Panc1 (cell line): ENCODE data around the gene R3HDM4. TPM values are rescaled to one million over a fixed set of nuclear protein-coding genes. Genes with fewer than 3 reads are reported as not detected.

Source experiments
- ATAC-seq: fragments of 200-7000 bp; cut with Tn5 transposase; 2 replicates; pipeline ENCODE4 v1.9.1; 2020; ENCODE audit warnings: mild to moderate bottlenecking, moderate library complexity
- BruUV-seq: library from RNA; stranded (reverse); fragments of 400-500 nt; replicated peaks from 2 replicates; lab custom pipeline; 2021; lab: Mats Ljungman, UMichigan
- CTCF ChIA-PET: fragments of 300-600 bp; sonication (Branson Sonifier 250); formaldehyde crosslinking; loops from one replicate; lab custom pipeline; 2022; ENCODE audit warnings: antibody characterized with exemption; lab: Charles Lee
- POLR2A ChIA-PET: fragments of 300-600 bp; sonication (Branson Sonifier 250); formaldehyde crosslinking; loops from one replicate; lab custom pipeline; 2022; ENCODE audit warnings: antibody characterized with exemption; lab: Charles Lee
- DNase-seq: peaks from one replicate; pipeline ENCODE4 v3.0.0-alpha.2; 2010; ENCODE audit warnings: low read depth, low spot score
- H3K27ac ChIP-seq: 2 replicates; pipeline ENCODE4 v1.5.1; 2011; ENCODE audit warnings: mild to moderate bottlenecking, low read length, inconsistent platforms
- H3K27me3 ChIP-seq: fragments of 200-500 bp; sonication (Bioruptor generic); 2 replicates; pipeline ENCODE4 v1.6.0; 2014; ENCODE audit warnings: low read length, inconsistent platforms; ENCODE audit not compliant: control insufficient read depth, insufficient read depth
- H3K36me3 ChIP-seq: fragments of 200-500 bp; sonication (Bioruptor generic); 2 replicates; pipeline ENCODE4 v1.5.1; 2014; ENCODE audit warnings: inconsistent platforms, mild to moderate bottlenecking, low read length, moderate library complexity; ENCODE audit not compliant: control insufficient read depth, insufficient read depth
- H3K4me1 ChIP-seq: 2 replicates; pipeline ENCODE4 v1.5.1; 2011; ENCODE audit warnings: inconsistent platforms, mild to moderate bottlenecking, low read length, moderate library complexity; ENCODE audit not compliant: control insufficient read depth, insufficient read depth
- H3K4me3 ChIP-seq, 2 experiments: 2 replicates each; pipeline ENCODE4 v1.5.1; 2011 to 2012; ENCODE audit warnings: low read depth in 2 of 2, low read length in 2 of 2, mild to moderate bottlenecking in 2 of 2, inconsistent platforms in 1 of 2, moderate library complexity in 1 of 2
- H3K9me3 ChIP-seq: fragments of 200-500 bp; sonication (Bioruptor generic); 2 replicates; pipeline ENCODE4 v1.5.1; 2014; ENCODE audit warnings: low read depth, mild to moderate bottlenecking, inconsistent platforms, low read length, moderate library complexity; ENCODE audit not compliant: control insufficient read depth, insufficient read depth
- POLR2AphosphoS5 ChIP-seq: IDR thresholded peaks from 2 replicates; pipeline ENCODE4 v1.6.1; 2012; ENCODE audit warnings: mild to moderate bottlenecking, low read depth, low read length, moderate library complexity
- SIN3A ChIP-seq: IDR thresholded peaks from 2 replicates; pipeline ENCODE4 v1.6.1; 2012; ENCODE audit warnings: low read depth, mild to moderate bottlenecking, low read length, moderate library complexity, borderline replicate concordance; ENCODE audit not compliant: insufficient read depth
- TCF7L2 ChIP-seq: IDR thresholded peaks from 2 replicates; pipeline ENCODE4 v1.6.1; 2011; ENCODE audit warnings: mild to moderate bottlenecking, low read depth, low read length, inconsistent platforms
- in situ Hi-C: cut with HindIII; loops from 2 replicates; pipeline ENCODE4 v1.10.0; 2016; ENCODE audit warnings: low sequenced_read_pairs, low pct_unique_long_range_greater_than_20kb
- intact Hi-C: fragments of 100-400 bp; cut with micrococcal nuclease; formaldehyde crosslinking; loops from one replicate; pipeline ENCODE4 v1.10.0; 2022; ENCODE audit not compliant: unreplicated experiment
- total RNA-seq: library from RNA; stranded (reverse); gene quantifications from one replicate; pipeline ENCODE4 v1.2.1, GENCODE V29; 2021; ENCODE audit not compliant: unreplicated experiment
- TF ChIP-seq, protein P1 (sequence below): fragments of 450-650 bp; IDR thresholded peaks from 2 replicates; pipeline ENCODE4 v1.5.1; 2017; ENCODE audit warnings: mild to moderate bottlenecking
- TF ChIP-seq, protein P2 (sequence below), 2 experiments: IDR thresholded peaks; 2 replicates each; pipeline ENCODE4 v1.6.1; 2011 to 2012; ENCODE audit warnings: low read depth in 2 of 2, control low read depth in 1 of 2, low read length in 1 of 2, mild to moderate bottlenecking in 1 of 2, moderate library complexity in 1 of 2; ENCODE audit not compliant: insufficient read depth in 1 of 2

R3HDM4 gene
- total RNA-seq, 1 experiment from 2014 or later: 43.5 TPM

DNA sequence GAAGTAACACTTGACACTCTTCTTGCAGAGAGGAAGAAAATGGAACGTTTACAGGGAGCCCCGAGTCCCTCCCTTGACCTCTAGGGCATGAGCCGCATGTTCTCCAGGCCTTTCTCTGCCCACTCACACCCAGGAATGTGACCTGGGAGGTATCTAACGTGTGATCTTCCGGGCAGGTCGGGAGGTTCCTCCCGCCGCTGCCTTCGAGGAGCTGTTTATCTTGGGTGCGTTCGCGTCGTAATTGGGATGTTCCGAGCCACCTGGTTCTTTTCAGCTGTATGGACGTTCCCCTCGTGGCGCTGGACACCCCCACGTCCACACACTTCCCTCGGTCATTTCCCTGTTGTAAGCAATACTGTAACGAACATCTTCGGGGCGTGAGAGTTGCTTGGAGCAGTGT is 26.4 kb upstream of the R3HDM4 start:
- DNase-seq (no peak), ATAC-seq (no peak)
- TF ChIP-seq TCF7L2 (no peak), SIN3A (no peak), POLR2AphosphoS5 (no peak)
- TF ChIP-seq, protein P1, sequence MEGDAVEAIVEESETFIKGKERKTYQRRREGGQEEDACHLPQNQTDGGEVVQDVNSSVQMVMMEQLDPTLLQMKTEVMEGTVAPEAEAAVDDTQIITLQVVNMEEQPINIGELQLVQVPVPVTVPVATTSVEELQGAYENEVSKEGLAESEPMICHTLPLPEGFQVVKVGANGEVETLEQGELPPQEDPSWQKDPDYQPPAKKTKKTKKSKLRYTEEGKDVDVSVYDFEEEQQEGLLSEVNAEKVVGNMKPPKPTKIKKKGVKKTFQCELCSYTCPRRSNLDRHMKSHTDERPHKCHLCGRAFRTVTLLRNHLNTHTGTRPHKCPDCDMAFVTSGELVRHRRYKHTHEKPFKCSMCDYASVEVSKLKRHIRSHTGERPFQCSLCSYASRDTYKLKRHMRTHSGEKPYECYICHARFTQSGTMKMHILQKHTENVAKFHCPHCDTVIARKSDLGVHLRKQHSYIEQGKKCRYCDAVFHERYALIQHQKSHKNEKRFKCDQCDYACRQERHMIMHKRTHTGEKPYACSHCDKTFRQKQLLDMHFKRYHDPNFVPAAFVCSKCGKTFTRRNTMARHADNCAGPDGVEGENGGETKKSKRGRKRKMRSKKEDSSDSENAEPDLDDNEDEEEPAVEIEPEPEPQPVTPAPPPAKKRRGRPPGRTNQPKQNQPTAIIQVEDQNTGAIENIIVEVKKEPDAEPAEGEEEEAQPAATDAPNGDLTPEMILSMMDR: no peak
- TF ChIP-seq, protein P2, sequence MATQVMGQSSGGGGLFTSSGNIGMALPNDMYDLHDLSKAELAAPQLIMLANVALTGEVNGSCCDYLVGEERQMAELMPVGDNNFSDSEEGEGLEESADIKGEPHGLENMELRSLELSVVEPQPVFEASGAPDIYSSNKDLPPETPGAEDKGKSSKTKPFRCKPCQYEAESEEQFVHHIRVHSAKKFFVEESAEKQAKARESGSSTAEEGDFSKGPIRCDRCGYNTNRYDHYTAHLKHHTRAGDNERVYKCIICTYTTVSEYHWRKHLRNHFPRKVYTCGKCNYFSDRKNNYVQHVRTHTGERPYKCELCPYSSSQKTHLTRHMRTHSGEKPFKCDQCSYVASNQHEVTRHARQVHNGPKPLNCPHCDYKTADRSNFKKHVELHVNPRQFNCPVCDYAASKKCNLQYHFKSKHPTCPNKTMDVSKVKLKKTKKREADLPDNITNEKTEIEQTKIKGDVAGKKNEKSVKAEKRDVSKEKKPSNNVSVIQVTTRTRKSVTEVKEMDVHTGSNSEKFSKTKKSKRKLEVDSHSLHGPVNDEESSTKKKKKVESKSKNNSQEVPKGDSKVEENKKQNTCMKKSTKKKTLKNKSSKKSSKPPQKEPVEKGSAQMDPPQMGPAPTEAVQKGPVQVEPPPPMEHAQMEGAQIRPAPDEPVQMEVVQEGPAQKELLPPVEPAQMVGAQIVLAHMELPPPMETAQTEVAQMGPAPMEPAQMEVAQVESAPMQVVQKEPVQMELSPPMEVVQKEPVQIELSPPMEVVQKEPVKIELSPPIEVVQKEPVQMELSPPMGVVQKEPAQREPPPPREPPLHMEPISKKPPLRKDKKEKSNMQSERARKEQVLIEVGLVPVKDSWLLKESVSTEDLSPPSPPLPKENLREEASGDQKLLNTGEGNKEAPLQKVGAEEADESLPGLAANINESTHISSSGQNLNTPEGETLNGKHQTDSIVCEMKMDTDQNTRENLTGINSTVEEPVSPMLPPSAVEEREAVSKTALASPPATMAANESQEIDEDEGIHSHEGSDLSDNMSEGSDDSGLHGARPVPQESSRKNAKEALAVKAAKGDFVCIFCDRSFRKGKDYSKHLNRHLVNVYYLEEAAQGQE (IDR thresholded peaks at IDR 0.05; ENCODE audit: insufficient read depth in 1 of 2, low read depth in 2 of 2, low read length in 1 of 2): no peak
- Histone ChIP-seq H3K4me1 (peaks cover 12% of the 10 kb centered on the region), H3K9me3 (no peaks in the 10 kb centered on the region), H3K36me3 (no peaks in the 10 kb centered on the region), H3K27ac (no peak overlapping the region), H3K27me3 (no peaks in the 10 kb centered on the region), H3K4me3 (no peak overlapping the region)
- intact Hi-C loops: no loop called here
- in situ Hi-C loops: no loop called here
- BruUV-seq: no TSS peak
- ChIA-PET POLR2A (no interaction called here), CTCF (no interaction called here)

DNA sequence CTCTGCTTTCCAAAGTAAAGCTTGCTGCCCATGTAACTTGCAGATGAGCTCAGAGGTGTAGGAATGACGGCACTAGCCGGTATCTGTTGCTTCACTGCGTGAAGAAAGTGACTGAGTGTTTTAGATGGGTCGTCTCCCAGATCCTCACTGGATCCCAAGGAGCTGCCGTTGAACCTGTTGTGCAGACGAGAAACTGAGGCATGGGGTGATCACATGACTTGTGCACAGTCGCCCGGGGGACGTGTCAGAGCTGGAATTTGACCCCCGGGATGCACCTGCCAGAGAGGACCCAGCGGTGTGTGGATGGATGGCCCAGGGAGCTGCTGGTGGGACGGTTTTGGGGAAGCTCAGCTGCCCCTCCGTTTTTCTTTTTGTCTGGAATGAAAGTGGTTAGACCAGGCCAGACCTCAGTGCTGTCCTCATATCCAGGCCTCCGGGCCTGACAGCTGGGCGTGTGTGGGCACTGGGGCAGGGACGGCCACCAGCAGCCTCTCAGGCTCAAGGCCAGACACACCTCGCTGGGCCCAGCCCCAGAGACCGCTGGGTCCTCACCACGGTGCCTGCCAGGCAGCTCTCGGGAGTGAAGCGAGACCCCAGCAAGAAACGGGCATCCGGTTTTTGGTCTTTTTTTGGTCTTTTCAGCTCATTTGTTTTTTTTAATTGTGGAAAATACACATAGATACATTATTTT is 25.4 kb upstream of the R3HDM4 start:
- ChIA-PET POLR2A (interaction anchor here (0.6 kb wide), 2 partner anchors 73 to 834 kb away, joined by 4 to 10 read pairs; no protein-coding TSS in a partner anchor), CTCF (interaction anchor here (0.7 kb wide), 1 partner anchor 328 kb away, joined by 4 read pairs; no protein-coding TSS in a partner anchor)
- intact Hi-C loops (no loop called here), in situ Hi-C loops (no loop called here)
- H3K9me3 ChIP-seq: no peaks in the 10 kb centered on the region
- TF ChIP-seq SIN3A: no peak
- TF ChIP-seq, protein P2 (IDR thresholded peaks at IDR 0.05; ENCODE audit: insufficient read depth in 1 of 2, low read depth in 2 of 2, low read length in 1 of 2): no peak
- no peak for TF ChIP-seq POLR2AphosphoS5
- TF ChIP-seq, protein P1: no peak
- TF ChIP-seq TCF7L2: no peak
- no peaks in the 10 kb centered on the region for H3K36me3 ChIP-seq
- no TSS peak for BruUV-seq
- DNase-seq (no peak), ATAC-seq (no peak)
- no peak overlapping the region for H3K4me3 ChIP-seq
- no peak overlapping the region for H3K27ac ChIP-seq
- peaks cover 19% of the 10 kb centered on the region for H3K4me1 ChIP-seq
- no peaks in the 10 kb centered on the region for H3K27me3 ChIP-seq
